ENCODE data around the gene MBD5.

- TF ChIP-seq TFCP2L1 (CRISPR knock-in tag; IDR thresholded peaks at IDR 0.05): no peak
- TF ChIP-seq CTCF (IDR thresholded peaks at IDR 0.05): no peak
- TF ChIP-seq HES2 (IDR thresholded peaks at IDR 0.05): no peak
- no peak for TF ChIP-seq POLR2A (IDR thresholded peaks at IDR 0.05; ENCODE audit: low read length)
- TF ChIP-seq POLR2AphosphoS2 (conservative IDR thresholded peaks at IDR 0.05; ENCODE audit: low read length): no peak
- TF ChIP-seq ESRRA (IDR thresholded peaks at IDR 0.05; ENCODE audit: borderline replicate concordance, low read length): no peak
- no peak for TF ChIP-seq JUNB (IDR thresholded peaks at IDR 0.05)
- TF ChIP-seq MAFK (IDR thresholded peaks at IDR 0.05; ENCODE audit: partially characterized antibody): no peak
- no peak for TF ChIP-seq CHD4 (IDR thresholded peaks at IDR 0.05; ENCODE audit: borderline replicate concordance)
Measured at GRCh38 chr2:148360662-148361061, 339.8 kb downstream of the MBD5 start.

Measured in A549 (cell line).